H1 (cell line): ENCODE data around the gene PACSIN1. TPM values are rescaled to one million over a fixed set of nuclear protein-coding genes. Genes with fewer than 3 reads are reported as not detected.

Experiments
- BACH1 ChIP-seq: IDR thresholded peaks from 2 replicates; pipeline ENCODE4 v1.6.1; 2012; ENCODE audit warnings: low read length, improper control_type of control experiment
- CHD7 ChIP-seq: fragments of 300-600 bp; sonication (generic); IDR thresholded peaks from 2 replicates; pipeline ENCODE4 v1.7.1; 2012; ENCODE audit warnings: low read length, moderate library complexity, mild to moderate bottlenecking, inconsistent platforms; ENCODE audit not compliant: insufficient replicate concordance
- polyA plus RNA-seq, 7 experiments: library from polyadenylated mRNA; depleted of rRNA in 3 of 7; stranded (reverse) in 5 of 7; unstranded in 2 of 7; fragments of >200 nt in 5 of 7; fragments of 200-250 nt in 2 of 7; gene quantifications; 1 replicate in 5 of 7; 2 replicates in 1 of 7; 4 replicates in 1 of 7; pipeline versions ENCODE4 v1.2.1 to v1.2.3, GENCODE V29; 2011 to 2013; ENCODE audit warnings: missing spikeins in 2 of 7, mixed read lengths in 2 of 7
- total RNA-seq: library from RNA; stranded (reverse); fragmentation: NEBNext Ultra II Directional; extraction: Animal tissue kit (Norgen Biotek cat#: 25700); gene quantifications from 2 replicates; pipeline ENCODE4 v1.2.1, GENCODE V29; 2021

PACSIN1 gene
- total and polyA plus RNA-seq, 2 of the 8 experiments (the other 6 are each of a cell fraction or from before 2014, with no cell fraction given), result 5.9 to 11.1 TPM

- TF ChIP-seq CHD7, result no peak
- TF ChIP-seq BACH1, result no peak
Measured at GRCh38 chr6:34462551-34462971, 3.3 kb upstream of the PACSIN1 start (continued).
